GM13977 (cell line): Measurements from ENCODE around the gene UNC50.

Source experiments
- DNase-seq: peaks from one replicate; pipeline ENCODE4 v3.0.0; 2012; ENCODE audit warnings: low spot score
- CTCF ChIP-seq: IDR thresholded peaks from 2 replicates; pipeline ENCODE4 v1.5.1; 2012; ENCODE audit warnings: mild to moderate bottlenecking, control low read depth; ENCODE audit not compliant: insufficient read depth; ENCODE audit errors: extremely low read depth, missing control alignments
- in situ Hi-C: fragments of 300-500 bp; cut with MboI; formaldehyde crosslinking; loops from one replicate; pipeline ENCODE4 v1.12.0; 2022; ENCODE audit warnings: low sequenced_read_pairs, low pct_unique_long_range_greater_than_20kb, mixed read lengths, inconsistent platforms; ENCODE audit not compliant: unreplicated experiment

Gene UNC50

DNA sequence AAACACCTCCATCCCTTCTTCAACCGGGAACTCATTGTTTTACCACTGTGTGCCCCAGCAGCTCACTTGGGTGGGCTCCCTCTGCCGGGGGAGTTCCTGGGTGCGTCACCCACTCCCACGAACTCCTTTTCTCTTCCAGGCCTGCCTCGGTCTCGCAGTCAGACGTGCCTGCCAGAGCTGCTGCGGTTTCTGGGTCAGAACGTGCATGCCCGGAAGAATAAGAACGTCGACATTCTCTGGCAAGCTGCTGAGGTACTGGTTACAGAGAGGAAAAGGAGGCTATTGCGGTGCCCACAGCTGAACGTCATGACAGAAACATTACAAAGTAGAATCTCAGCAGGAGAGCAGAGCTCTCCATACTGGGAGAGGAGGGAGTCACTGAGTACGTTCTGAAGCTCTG is 35.7 kb upstream of the UNC50 start:
- in situ Hi-C loops: no loop called here
- no peak for DNase-seq
- no peak for TF ChIP-seq CTCF

- DNase-seq: no peak
- in situ Hi-C loops: no loop called here
- no peak for TF ChIP-seq CTCF
Measured at GRCh38 chr2:98573426-98573825, 35.0 kb upstream of the UNC50 start.

DNA sequence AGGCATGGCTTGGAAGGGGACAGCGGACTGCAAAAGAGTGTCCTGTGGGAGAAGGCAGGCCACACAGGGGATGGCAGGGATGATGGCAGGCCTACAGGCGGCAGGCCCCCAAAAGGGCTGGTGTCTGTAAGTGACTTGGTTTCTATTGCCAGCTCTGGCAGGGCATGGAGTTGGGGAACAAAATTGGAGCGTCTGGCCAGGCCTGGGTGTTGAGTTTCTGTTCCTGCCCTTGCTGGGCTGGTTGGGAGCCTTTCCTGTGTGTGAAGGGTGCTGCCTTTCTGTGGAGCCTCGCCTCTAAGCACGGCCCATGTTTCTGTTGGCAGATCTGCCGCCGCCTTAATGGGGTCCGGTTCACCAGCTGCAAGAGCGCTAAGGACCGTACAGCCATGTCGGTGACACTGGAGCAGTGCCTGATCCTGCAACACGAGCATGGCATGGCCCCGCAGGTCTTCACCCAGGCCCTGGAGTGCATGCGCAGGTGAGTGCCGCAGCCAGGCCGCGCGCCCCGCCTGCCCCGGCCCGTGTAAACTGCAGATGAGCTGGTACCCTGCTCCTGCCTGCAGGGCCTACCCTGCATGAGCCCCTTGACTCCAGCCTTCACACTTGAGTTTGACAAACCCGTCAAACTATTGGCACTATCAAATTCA is 31.6 kb upstream of the UNC50 start:
- TF ChIP-seq CTCF: no peak
- in situ Hi-C loops: no loop called here
- no peak for DNase-seq

DNA sequence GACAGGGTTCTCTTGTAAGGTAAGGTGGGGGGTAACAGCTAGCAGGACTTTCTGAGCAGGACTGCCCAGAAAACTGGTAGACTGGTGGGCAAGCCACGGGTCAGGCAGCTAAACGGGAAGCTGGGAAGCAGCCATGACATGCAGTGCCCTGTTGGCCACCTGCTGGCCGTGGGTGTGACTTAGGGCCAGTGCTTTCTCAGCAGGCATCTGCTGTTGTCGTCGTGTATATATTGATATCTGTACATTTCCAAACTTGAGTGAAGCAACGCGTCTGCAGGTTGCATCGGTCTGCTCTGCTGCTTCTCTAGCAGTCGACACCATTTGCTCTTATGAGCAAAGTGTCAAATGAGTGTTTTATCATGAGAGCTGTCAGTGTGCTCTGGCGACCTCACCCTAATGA is 31.1 kb upstream of the UNC50 start:
- TF ChIP-seq CTCF: no peak
- in situ Hi-C loops: no loop called here
- no peak for DNase-seq

DNA sequence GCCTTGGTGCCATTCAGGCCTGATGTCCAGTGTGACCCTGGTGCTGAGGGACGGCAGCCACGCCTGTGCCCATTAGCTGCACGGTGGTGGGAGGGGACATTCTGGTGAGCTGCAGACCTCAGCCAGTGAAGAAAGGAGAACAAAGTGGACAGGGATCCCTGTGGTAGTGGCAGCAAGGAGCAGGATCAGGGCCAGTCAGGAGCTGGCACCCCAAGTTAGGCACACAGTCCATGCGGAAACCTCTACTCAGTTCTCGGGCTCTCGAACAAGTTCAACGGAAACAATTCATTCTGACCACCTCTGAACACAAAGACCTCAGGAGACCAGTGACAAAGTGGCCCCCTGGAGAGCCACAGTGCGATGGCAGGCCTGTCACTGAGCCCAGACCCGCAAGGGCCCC is 30.2 kb upstream of the UNC50 start:
- DNase-seq: no peak
- TF ChIP-seq CTCF: no peak
- in situ Hi-C loops: no loop called here

GRCh38 chr2:98579926-98580325 is 28.5 kb upstream of the UNC50 start:
- in situ Hi-C loops: no loop called here
- DNase-seq: no peak
- TF ChIP-seq CTCF: no peak
